ENCODE data around the gene PRRT1. TPM values are rescaled to one million over a fixed set of nuclear protein-coding genes. Genes with fewer than 3 reads are reported as not detected.
"Not testable (repeated sequence)": the region's sequence is repeated elsewhere in the genome, so short reads cannot be mapped to it uniquely, and the experiment has no call there.

PRRT1 gene
- total RNA-seq, 2 donors from 2014 or later = 3.8 to 6.8 TPM

DNA sequence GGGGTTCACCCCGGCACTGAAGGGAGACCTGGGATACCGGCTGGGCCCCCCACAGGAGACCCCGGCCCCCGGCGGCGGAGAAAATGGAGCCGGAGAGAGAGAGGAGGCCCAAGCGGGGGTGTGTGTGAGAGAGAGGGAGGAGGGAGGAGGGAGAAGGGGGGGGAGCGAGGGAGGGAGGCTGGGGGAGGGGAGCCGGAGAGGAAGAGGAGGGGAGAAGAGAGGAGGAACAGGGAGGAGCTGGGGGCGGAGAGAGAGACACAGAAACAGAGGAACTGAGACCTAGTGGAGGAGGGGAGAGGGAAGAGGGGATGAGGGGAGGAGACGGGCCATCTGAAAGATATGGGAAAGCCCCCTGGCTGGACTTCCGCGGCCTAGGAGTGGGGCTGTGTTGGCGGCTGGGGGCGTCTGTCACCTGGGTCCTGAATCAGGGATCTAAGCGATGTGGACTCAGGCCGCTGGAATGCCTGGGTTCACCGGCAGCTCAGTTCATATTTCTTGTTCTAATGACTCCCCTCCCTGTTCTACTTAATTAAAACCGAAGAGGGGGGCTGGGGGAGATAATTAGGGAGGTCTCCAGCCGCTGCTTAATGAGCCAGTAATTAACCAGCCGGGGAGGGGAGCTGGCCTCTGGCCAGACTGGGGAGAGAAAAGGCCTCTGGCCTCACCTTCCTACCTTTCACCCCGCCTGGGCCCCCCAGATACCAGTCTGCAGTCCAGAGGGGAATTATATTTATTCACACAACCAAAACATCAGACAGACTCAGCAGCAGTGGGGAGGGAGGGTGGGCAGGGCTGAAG is 38.5 kb upstream of the PRRT1 start, which contains the start of gene PBX2:
TSS of gene PBX2 (minus strand) at position 149 of the 798 bp plus-strand sequence. CDS start 287 bp downstream, outside the sequence.
- Histone ChIP-seq H3K36me3 (peaks cover 10% of the 10 kb centered on the region), H3K4me1 (ENCODE audit: control insufficient read depth in 1 of 2, low read depth in 2 of 2) (peaks cover 16 to 47% of the 10 kb centered on the region in 2 donors), H3K27me3 (replicated peaks; ENCODE audit: insufficient read depth) (no peaks in the 10 kb centered on the region), H3K27ac (peak within 1 kb of the TSS; percentile 91 to 97), H3K4me3 (peak within 1 kb of the TSS; percentile 86), H3K9me3 (no peaks in the 10 kb centered on the region)
- ATAC-seq (ENCODE audit: insufficient number of reproducible peaks, low FRiP score, low read depth) (peak; percentile 66), DNase-seq (ENCODE audit: low spot score) (peak; percentile 90)
- TF ChIP-seq, protein P1, sequence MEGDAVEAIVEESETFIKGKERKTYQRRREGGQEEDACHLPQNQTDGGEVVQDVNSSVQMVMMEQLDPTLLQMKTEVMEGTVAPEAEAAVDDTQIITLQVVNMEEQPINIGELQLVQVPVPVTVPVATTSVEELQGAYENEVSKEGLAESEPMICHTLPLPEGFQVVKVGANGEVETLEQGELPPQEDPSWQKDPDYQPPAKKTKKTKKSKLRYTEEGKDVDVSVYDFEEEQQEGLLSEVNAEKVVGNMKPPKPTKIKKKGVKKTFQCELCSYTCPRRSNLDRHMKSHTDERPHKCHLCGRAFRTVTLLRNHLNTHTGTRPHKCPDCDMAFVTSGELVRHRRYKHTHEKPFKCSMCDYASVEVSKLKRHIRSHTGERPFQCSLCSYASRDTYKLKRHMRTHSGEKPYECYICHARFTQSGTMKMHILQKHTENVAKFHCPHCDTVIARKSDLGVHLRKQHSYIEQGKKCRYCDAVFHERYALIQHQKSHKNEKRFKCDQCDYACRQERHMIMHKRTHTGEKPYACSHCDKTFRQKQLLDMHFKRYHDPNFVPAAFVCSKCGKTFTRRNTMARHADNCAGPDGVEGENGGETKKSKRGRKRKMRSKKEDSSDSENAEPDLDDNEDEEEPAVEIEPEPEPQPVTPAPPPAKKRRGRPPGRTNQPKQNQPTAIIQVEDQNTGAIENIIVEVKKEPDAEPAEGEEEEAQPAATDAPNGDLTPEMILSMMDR (IDR thresholded peaks at IDR 0.05) = no peak

GRCh38 chr6:32189742-32190053 is 38.0 kb upstream of the PRRT1 start:
- DNase-seq (ENCODE audit: low spot score) = no peak
- peak overlapping the region; percentile 86 for H3K4me3 ChIP-seq
- no peaks in the 10 kb centered on the region for H3K9me3 ChIP-seq
- H3K27ac ChIP-seq = peak overlapping the region; percentile 91 to 97
- peaks cover 10% of the 10 kb centered on the region for H3K36me3 ChIP-seq
- TF ChIP-seq, protein P1 (IDR thresholded peaks at IDR 0.05) = no peak
- no peaks in the 10 kb centered on the region for H3K27me3 ChIP-seq (replicated peaks; ENCODE audit: insufficient read depth)
- H3K4me1 ChIP-seq (ENCODE audit: control insufficient read depth in 1 of 2, low read depth in 2 of 2) = peaks cover 15 to 42% of the 10 kb centered on the region in 2 donors
- peak; percentile 3 for ATAC-seq (ENCODE audit: insufficient number of reproducible peaks, low FRiP score, low read depth)

GRCh38 chr6:32189069-32189741 is 37.5 kb upstream of the PRRT1 start:
- H3K27me3 ChIP-seq (replicated peaks; ENCODE audit: insufficient read depth) = no peaks in the 10 kb centered on the region
- peaks cover 13 to 39% of the 10 kb centered on the region in 2 donors for H3K4me1 ChIP-seq (ENCODE audit: control insufficient read depth in 1 of 2, low read depth in 2 of 2)
- no peaks in the 10 kb centered on the region for H3K9me3 ChIP-seq
- ATAC-seq (ENCODE audit: insufficient number of reproducible peaks, low FRiP score, low read depth) (no peak), DNase-seq (ENCODE audit: low spot score) (no peak)
- TF ChIP-seq, protein P1 (IDR thresholded peaks at IDR 0.05) = no peak
- peak overlapping the region; percentile 86 for H3K4me3 ChIP-seq
- H3K36me3 ChIP-seq = peaks cover 10% of the 10 kb centered on the region
- H3K27ac ChIP-seq = peak overlapping the region; percentile 91 to 97

DNA sequence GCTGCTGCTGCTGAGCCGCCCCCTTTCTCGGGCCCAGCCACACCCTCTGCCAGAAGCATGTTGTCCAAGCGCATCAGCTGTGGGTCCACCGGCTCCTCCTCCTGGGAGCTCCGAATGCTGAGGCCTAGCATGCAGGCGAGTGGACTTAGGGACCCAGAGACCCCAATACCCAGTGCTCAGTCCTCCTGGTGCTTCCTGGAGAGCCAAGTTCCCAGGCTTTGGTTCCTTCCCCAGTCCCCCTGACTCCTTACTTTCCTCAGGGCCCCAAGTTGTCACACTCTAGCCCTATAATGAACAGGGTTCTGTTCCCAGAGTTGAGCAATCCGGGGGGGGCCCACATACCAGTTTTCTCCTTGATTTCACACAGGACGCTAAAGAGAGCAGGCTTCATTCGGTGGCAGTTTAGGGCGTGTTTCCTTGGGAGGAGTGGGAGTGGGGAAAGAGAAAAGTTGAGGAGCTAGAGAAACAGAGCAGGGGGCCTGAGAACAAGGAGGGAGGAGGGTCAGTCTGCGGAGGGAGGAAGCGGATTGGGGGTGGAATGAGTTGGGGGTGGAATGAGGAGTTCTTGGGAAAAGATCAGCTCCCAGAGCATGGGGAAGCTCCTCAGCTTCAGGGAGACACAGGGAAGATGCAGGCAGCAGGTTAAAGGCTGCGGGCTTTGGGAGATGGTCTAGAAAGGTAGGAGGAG is 36.8 kb upstream of the PRRT1 start:
- Histone ChIP-seq H3K27me3 (replicated peaks; ENCODE audit: insufficient read depth) (no peaks in the 10 kb centered on the region), H3K36me3 (peaks cover 10% of the 10 kb centered on the region), H3K9me3 (no peaks in the 10 kb centered on the region), H3K4me1 (ENCODE audit: control insufficient read depth in 1 of 2, low read depth in 2 of 2) (peaks cover 13 to 39% of the 10 kb centered on the region in 2 donors), H3K27ac (peak overlapping the region; percentile 91 to 97), H3K4me3 (peak overlapping the region; percentile 86)
- TF ChIP-seq, protein P1 (IDR thresholded peaks at IDR 0.05) = no peak
- DNase-seq (ENCODE audit: low spot score) (no peak), ATAC-seq (ENCODE audit: insufficient number of reproducible peaks, low FRiP score, low read depth) (no peak)

DNA sequence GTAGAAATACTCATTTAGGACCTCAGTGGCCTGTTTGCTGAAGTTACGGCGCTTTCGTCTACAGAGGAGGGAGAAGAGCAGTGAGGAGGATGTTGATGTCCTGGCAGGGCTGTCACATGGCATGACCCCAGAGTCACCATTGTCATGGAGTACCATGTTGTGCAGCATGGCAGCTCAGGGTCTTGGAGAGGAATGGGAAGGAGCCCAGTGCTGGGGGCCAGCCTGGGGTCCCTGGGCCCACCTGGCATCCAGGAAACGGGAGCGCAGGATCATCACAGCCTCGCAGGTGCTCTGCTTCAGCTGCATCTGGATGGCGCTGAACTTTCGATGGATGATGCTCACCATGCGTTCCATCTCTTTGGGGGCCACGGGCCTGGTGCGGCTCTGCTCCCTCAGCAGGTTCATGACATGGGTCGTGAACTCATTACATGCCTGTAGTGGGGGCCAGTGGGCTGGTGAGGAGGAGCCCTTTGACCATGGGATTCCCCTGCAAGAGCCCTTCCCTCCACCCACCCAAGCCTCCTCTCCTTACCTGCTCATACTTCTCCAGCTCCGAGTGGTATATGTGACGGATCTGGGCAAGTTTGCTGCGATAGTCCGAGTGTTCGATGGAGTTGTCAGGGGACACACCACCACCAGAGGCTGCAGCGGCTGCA is 36.1 kb upstream of the PRRT1 start:
- peak overlapping the region in 1 of 2 donors; percentile 97 for H3K27ac ChIP-seq

More for the DNA sequence above, 36.1 kb upstream of the PRRT1 start:
- DNase-seq (ENCODE audit: low spot score); H3K27me3 ChIP-seq (replicated peaks; ENCODE audit: insufficient read depth); H3K9me3 ChIP-seq; ATAC-seq (ENCODE audit: insufficient number of reproducible peaks, low FRiP score, low read depth): not testable (repeated sequence)
- H3K4me3 ChIP-seq = peak overlapping the region; percentile 86
- peaks cover 10% of the 10 kb centered on the region for H3K36me3 ChIP-seq
- peaks cover 13 to 39% of the 10 kb centered on the region in 2 donors for H3K4me1 ChIP-seq (ENCODE audit: control insufficient read depth in 1 of 2, low read depth in 2 of 2)

All from thoracic aorta (tissue), 2 donors.